Ectodermal cell (in vitro differentiated cells): ENCODE results near the gene PAK1.

Experiments
- H3K27ac ChIP-seq: 2 replicates; pipeline ENCODE4 v1.7.0; 2013; ENCODE audit warnings: mild to moderate bottlenecking, low read depth, low read length; ENCODE audit not compliant: insufficient read depth, poor library complexity, severe bottlenecking
- H3K27me3 ChIP-seq: 2 replicates; pipeline ENCODE4 v1.7.0; 2013; ENCODE audit warnings: mild to moderate bottlenecking, low read length; ENCODE audit not compliant: insufficient read depth, control insufficient read depth, poor library complexity, severe bottlenecking
- H3K36me3 ChIP-seq: one replicate; pipeline ENCODE4 v1.7.0; 2013; ENCODE audit warnings: low read length; ENCODE audit not compliant: control insufficient read depth, insufficient read depth
- H3K4me1 ChIP-seq: one replicate; pipeline ENCODE4 v1.7.0; 2013; ENCODE audit warnings: low read length; ENCODE audit not compliant: control insufficient read depth, insufficient read depth
- H3K4me3 ChIP-seq: 2 replicates; pipeline ENCODE4 v1.7.0; 2013; ENCODE audit warnings: low read depth, low read length, control low read depth; ENCODE audit not compliant: insufficient read depth
- H3K9me3 ChIP-seq: 2 replicates; pipeline ENCODE4 v1.7.0; 2013; ENCODE audit warnings: mild to moderate bottlenecking, low read length, moderate library complexity; ENCODE audit not compliant: control insufficient read depth
- WGBS, 2 experiments: methylation state at CpG; one replicate each; pipeline ENCODE4 v1.1.7; 2013; ENCODE audit warnings: missing lambda C conversion rate in 2 of 2; 5-methylcytosine and 5-hydroxymethylcytosine counted together

Gene PAK1

DNA sequence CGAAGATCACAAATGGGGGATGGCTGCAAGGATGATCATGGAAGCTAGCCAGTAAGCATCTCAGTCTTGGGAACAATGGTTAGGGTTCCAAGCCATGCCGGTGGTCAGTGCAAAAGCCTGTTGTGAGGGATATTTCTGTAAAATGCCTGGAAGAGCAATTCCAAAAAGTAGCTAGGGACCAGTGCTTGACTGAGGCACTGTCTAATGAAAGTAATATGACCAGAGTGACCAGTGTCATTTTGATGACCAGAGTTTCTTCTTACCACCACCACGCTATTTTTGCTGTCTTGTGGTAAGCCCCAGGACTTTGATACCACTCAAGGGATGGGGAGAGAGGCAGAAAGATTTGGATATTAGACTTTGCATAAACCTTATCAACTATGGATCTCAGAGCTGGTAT lies 190.8 kb downstream of the PAK1 start:
- WGBS, 2 experiments: 66 to 79% methylated on average over 3 of the region's 3 CpGs
- Histone ChIP-seq H3K4me3 (no peak overlapping the region), H3K9me3 (no peaks in the 10 kb centered on the region), H3K4me1 (no peaks in the 10 kb centered on the region), H3K36me3 (no peaks in the 10 kb centered on the region), H3K27ac (no peak overlapping the region), H3K27me3 (no peaks in the 10 kb centered on the region)

GRCh38 chr11:77278595-77279506 lies 195.0 kb downstream of the PAK1 start:
- no peak overlapping the region for H3K4me3 ChIP-seq
- H3K9me3 ChIP-seq: no peaks in the 10 kb centered on the region
- no peaks in the 10 kb centered on the region for H3K4me1 ChIP-seq
- no peak overlapping the region for H3K27ac ChIP-seq
- H3K27me3 ChIP-seq: no peaks in the 10 kb centered on the region
- 80 to 90% methylated on average over 2 of the region's 2 CpGs for WGBS, 2 experiments
- no peaks in the 10 kb centered on the region for H3K36me3 ChIP-seq

- 93 to 95% methylated on average over 2 of the region's 2 CpGs for WGBS, 2 experiments
- Histone ChIP-seq H3K27me3 (no peaks in the 10 kb centered on the region), H3K4me3 (no peak overlapping the region), H3K36me3 (no peaks in the 10 kb centered on the region), H3K9me3 (no peaks in the 10 kb centered on the region), H3K4me1 (no peaks in the 10 kb centered on the region), H3K27ac (no peak overlapping the region)
Measured at GRCh38 chr11:77276271-77276670, 197.6 kb downstream of the PAK1 start.
